ENCODE results near the gene C17orf78.

DNA sequence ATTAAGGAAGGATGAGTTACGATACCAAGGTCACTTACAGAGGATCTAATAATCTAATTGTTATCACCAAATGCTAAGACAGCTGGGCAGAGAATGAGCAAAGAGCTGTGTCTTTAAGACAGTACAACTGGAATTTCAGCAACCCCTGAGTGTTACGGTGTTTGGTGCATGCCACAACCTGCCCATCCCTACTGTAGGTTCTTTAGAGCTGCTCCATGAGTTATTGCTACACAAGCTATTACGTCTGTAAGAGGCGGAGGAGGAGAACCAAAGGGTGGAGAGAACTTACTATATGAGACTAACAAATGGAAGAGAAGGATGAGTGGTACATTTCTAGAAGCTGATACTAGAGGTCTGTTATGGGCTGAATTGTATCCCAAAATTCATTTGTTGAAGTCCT lies 14.2 kb upstream of the C17orf78 start:
- TF ChIP-seq CTCF (IDR thresholded peaks at IDR 0.05; ENCODE audit: insufficient read depth, low read depth, low read length) (no peak), EZH2 (IDR thresholded peaks at IDR 0.05; ENCODE audit: insufficient read depth, low read length) (no peak)
